DND-41 (cell line): ENCODE data around the gene HDAC3.

Experiments
- ATAC-seq: fragments of 200-7000 bp; cut with Tn5 transposase; 3 replicates; pipeline ENCODE4 v1.9.1; 2021; ENCODE audit warnings: low read depth; ENCODE audit not compliant: insufficient read depth
- DNase-seq: peaks from one replicate; pipeline ENCODE4 v3.0.0-alpha.2; 2020
- H2AFZ ChIP-seq: 2 replicates; pipeline ENCODE4 v1.6.0; 2012; ENCODE audit warnings: low read depth, low read length
- H3K27ac ChIP-seq: 2 replicates; pipeline ENCODE4 v1.5.1; 2012; ENCODE audit warnings: low read length, inconsistent platforms
- H3K27me3 ChIP-seq: fragments of 200-600 bp; sonication (generic); 2 replicates; pipeline ENCODE4 v1.6.0; 2012; ENCODE audit warnings: low read length, mild to moderate bottlenecking, inconsistent platforms; ENCODE audit not compliant: insufficient read depth, poor library complexity
- H3K36me3 ChIP-seq: 2 replicates; pipeline ENCODE4 v1.5.1; 2012; ENCODE audit warnings: low read length, inconsistent platforms; ENCODE audit not compliant: insufficient read depth
- H3K4me1 ChIP-seq: 2 replicates; pipeline ENCODE4 v1.5.1; 2012; ENCODE audit warnings: mild to moderate bottlenecking, low read length; ENCODE audit not compliant: insufficient read depth
- H3K4me2 ChIP-seq: 2 replicates; pipeline ENCODE4 v1.6.0; 2012; ENCODE audit warnings: mild to moderate bottlenecking, moderate library complexity, low read length, inconsistent platforms; ENCODE audit not compliant: insufficient read depth
- H3K4me3 ChIP-seq, 2 experiments: fragments of 200-600 bp in 1 of 2; shearing (Covaris generic) in 1 of 2; 2 replicates each; pipeline ENCODE4 v1.5.1; 2012 to 2016; ENCODE audit warnings: inconsistent platforms in 2 of 2, low read length in 2 of 2, mild to moderate bottlenecking in 2 of 2, low read depth in 1 of 2, moderate library complexity in 1 of 2
- H3K79me2 ChIP-seq: 2 replicates; pipeline ENCODE4 v1.6.0; 2012; ENCODE audit warnings: low read length, inconsistent platforms; ENCODE audit not compliant: insufficient read depth
- H3K9ac ChIP-seq: 2 replicates; pipeline ENCODE4 v1.6.0; 2012; ENCODE audit warnings: low read depth, mild to moderate bottlenecking, inconsistent platforms, low read length, moderate library complexity
- H3K9me3 ChIP-seq: 2 replicates; pipeline ENCODE4 v1.5.1; 2012; ENCODE audit warnings: low read length, moderate library complexity, mild to moderate bottlenecking, inconsistent platforms; ENCODE audit not compliant: insufficient read depth, severe bottlenecking
- H4K20me1 ChIP-seq: 2 replicates; pipeline ENCODE4 v1.6.0; 2012; ENCODE audit warnings: low read length; ENCODE audit not compliant: insufficient read depth
- EZH2 ChIP-seq: IDR thresholded peaks from 3 replicates; pipeline ENCODE4 v1.6.1; 2012; ENCODE audit warnings: borderline replicate concordance, low read depth, mild to moderate bottlenecking, moderate library complexity, low read length, inconsistent platforms; ENCODE audit not compliant: severe bottlenecking
- TF ChIP-seq, protein P1 (sequence below): IDR thresholded peaks from 2 replicates; pipeline ENCODE4 v1.5.1; 2012; ENCODE audit warnings: borderline replicate concordance, low read length, moderate library complexity, mild to moderate bottlenecking; ENCODE audit not compliant: poor library complexity, severe bottlenecking; ENCODE audit errors: extremely low read depth

HDAC3 gene

DNA sequence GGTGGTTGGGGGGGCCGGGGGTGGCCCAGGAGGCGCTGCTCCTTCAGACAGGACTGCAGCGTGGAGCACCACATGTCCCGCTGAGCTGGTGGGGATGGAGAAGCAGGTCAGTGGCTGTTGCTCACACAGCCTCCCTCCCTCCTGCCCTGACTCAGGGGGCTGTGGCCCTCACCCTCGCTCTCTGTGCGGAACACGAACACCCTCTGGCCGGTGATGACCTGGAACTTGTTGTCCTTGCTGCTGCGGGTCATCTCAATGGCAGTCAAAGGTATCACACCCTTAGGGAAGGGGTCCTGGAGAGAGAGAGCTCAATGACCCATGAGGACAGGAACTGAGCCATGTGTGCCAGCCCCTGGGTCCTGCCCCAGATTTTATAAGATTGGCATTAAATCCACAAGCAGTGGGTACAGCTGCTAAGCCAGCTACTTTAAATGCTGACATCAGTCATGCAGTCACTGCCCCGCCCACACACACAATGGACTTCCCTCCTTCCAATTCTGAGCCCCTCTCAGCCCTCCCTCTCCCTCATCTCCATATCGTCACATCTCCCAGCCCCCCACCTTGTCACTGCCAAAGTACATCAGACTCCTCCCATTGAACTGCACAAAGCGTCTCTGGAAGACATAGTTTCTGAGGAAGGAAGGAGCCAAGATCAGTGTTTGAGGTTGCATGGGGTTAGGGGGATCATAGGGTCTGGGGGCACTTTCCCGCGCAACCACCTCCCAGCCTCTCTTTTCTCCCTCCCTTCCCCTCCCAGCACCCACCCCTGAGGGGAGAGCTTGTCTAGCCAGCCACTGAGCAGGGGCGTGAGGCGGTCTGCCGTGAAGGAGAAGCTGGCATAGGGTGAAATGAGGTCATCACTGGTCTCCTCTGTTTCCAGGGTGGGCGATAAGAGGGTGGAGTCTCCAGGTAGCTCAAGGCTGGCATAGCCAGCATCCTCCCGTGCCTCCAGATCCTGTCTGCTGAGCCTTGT lies 36.5 kb upstream of the HDAC3 start:
- Histone ChIP-seq H3K4me1 (no peaks in the 10 kb centered on the region), H3K4me2 (no peak overlapping the region), H3K9me3 (no peaks in the 10 kb centered on the region), H3K9ac (no peak overlapping the region), H3K36me3 (no peaks in the 10 kb centered on the region), H3K79me2 (no peaks in the 10 kb centered on the region), H3K27me3 (no peaks in the 10 kb centered on the region), H2AFZ (no peak overlapping the region), H4K20me1 (no peaks in the 10 kb centered on the region), H3K27ac (no peak overlapping the region), H3K4me3 (no peak overlapping the region)
- TF ChIP-seq EZH2, result no peak
- TF ChIP-seq, protein P1, sequence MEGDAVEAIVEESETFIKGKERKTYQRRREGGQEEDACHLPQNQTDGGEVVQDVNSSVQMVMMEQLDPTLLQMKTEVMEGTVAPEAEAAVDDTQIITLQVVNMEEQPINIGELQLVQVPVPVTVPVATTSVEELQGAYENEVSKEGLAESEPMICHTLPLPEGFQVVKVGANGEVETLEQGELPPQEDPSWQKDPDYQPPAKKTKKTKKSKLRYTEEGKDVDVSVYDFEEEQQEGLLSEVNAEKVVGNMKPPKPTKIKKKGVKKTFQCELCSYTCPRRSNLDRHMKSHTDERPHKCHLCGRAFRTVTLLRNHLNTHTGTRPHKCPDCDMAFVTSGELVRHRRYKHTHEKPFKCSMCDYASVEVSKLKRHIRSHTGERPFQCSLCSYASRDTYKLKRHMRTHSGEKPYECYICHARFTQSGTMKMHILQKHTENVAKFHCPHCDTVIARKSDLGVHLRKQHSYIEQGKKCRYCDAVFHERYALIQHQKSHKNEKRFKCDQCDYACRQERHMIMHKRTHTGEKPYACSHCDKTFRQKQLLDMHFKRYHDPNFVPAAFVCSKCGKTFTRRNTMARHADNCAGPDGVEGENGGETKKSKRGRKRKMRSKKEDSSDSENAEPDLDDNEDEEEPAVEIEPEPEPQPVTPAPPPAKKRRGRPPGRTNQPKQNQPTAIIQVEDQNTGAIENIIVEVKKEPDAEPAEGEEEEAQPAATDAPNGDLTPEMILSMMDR, result no peak
- DNase-seq, result peak; percentile 32
- peak; percentile 52; the same call in 2 of the 3 replicates for ATAC-seq

DNA sequence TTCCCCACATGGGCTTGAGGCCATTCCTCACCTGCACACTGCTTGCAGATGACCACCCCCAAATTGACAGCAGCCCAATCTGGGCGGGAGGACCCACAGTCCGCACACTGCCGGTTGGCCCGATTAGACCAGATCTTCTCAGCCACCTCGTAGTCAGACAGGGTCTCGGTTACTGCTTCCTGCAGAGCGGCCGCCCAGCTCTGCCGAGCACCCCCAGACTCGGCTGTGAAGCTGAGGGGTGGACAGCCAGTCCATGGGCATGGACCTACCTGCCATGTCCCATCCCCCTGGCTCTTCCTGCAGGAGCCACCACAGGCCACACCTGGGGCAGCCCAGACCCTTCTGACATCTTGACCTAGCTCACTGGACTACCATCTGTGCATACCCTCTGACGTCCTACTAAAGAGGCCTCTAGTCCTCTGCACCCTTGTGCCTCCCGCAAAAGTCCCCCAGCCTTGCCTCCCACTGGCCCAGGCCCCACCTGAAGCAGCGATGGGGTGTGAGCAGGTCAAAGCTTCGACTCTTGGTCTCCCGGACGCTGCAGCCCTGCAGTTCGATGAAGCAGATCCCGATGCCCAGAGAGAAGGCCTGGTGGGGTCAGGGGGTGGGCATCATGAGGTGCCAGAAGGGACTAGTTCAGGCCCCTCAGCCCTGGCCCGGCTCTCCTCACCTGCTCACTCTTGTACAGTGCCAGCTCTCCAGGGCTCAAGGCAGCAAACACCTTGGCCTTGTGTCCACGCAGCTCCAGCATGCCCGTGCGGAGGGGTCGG lies 35.6 kb upstream of the HDAC3 start:
- Histone ChIP-seq H3K4me2 (no peak overlapping the region), H3K36me3 (no peaks in the 10 kb centered on the region), H3K27ac (no peak overlapping the region), H3K27me3 (no peaks in the 10 kb centered on the region), H3K4me3 (no peak overlapping the region), H4K20me1 (no peaks in the 10 kb centered on the region), H2AFZ (no peak overlapping the region), H3K79me2 (no peaks in the 10 kb centered on the region), H3K4me1 (no peaks in the 10 kb centered on the region), H3K9me3 (no peaks in the 10 kb centered on the region), H3K9ac (no peak overlapping the region)
- no peak for TF ChIP-seq EZH2
- TF ChIP-seq, protein P1, result no peak
- ATAC-seq, result no peak
- DNase-seq, result no peak

DNA sequence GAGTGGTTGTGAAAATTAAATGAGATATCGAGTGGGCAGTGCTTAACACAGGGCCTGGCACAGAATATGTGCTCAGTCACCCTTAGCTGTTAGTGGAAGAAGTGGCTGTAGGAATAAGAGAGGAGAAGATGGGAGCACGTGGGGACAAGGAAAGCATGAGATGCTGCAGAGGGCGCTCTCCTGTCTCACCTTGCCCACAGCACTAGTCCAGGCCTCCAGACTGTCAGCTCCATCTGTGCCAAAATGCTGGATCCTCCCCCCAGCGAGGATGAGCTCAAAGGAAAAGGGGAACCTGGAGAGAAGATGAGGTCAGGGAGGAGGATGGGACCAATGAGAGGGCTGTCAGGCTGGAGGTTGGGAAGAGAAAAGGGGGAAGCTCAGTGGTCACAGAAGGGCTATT lies 32.9 kb upstream of the HDAC3 start:
- no peak overlapping the region for H3K27ac ChIP-seq
- no peak for ATAC-seq
- no peaks in the 10 kb centered on the region for H3K4me1 ChIP-seq
- no peaks in the 10 kb centered on the region for H3K9me3 ChIP-seq
- no peak overlapping the region for H3K4me3 ChIP-seq
- DNase-seq, result no peak
- H3K4me2 ChIP-seq, result no peak overlapping the region
- H4K20me1 ChIP-seq, result no peaks in the 10 kb centered on the region; the same call in 1 of the 2 replicates
- TF ChIP-seq EZH2, result no peak
- TF ChIP-seq, protein P1, result no peak
- no peaks in the 10 kb centered on the region for H3K27me3 ChIP-seq
- no peaks in the 10 kb centered on the region for H3K79me2 ChIP-seq
- H2AFZ ChIP-seq, result no peak overlapping the region
- no peak overlapping the region for H3K9ac ChIP-seq
- no peaks in the 10 kb centered on the region for H3K36me3 ChIP-seq
